KMS-11 (cell line): ENCODE data around the gene SEPSECS.

Experiments used
- H2AFZ ChIP-seq: fragments of 200-600 bp; sonication (generic); 2 replicates; pipeline ENCODE4 v1.6.1; 2016; ENCODE audit warnings: antibody characterized with exemption, mixed run types, low read depth
- H3K27ac ChIP-seq: fragments of 200-600 bp; sonication (generic); 2 replicates; pipeline ENCODE4 v1.6.1; 2016; ENCODE audit warnings: mild to moderate bottlenecking, mixed run types
- H3K27me3 ChIP-seq: fragments of 200-600 bp; sonication (generic); 2 replicates; pipeline ENCODE4 v1.6.1; 2017; ENCODE audit warnings: mild to moderate bottlenecking, low read depth, mixed run types, moderate library complexity; ENCODE audit not compliant: insufficient read depth
- H3K36me3 ChIP-seq: fragments of 200-600 bp; sonication (generic); 2 replicates; pipeline ENCODE4 v1.6.1; 2017; ENCODE audit warnings: mild to moderate bottlenecking, mixed run types; ENCODE audit not compliant: insufficient read depth
- H3K4me1 ChIP-seq: fragments of 200-600 bp; sonication (generic); 2 replicates; pipeline ENCODE4 v1.6.1; 2016; ENCODE audit warnings: mild to moderate bottlenecking, low read depth, mixed run types; ENCODE audit not compliant: poor library complexity, severe bottlenecking
- H3K4me2 ChIP-seq: fragments of 200-600 bp; sonication (generic); 2 replicates; pipeline ENCODE4 v1.7.0; 2016; ENCODE audit warnings: mild to moderate bottlenecking, mixed run types
- H3K4me3 ChIP-seq: fragments of 200-600 bp; sonication (generic); IDR thresholded peaks from 2 replicates; pipeline ENCODE4 v1.6.1; 2017; ENCODE audit warnings: low read depth, low read length, mixed read lengths; ENCODE audit not compliant: insufficient read depth
- H3K79me2 ChIP-seq: fragments of 200-600 bp; sonication (generic); 2 replicates; pipeline ENCODE4 v1.6.1; 2016; ENCODE audit warnings: low read depth, mixed run types; ENCODE audit not compliant: insufficient read depth
- H3K9ac ChIP-seq: fragments of 200-600 bp; sonication (generic); 2 replicates; pipeline ENCODE4 v1.6.1; 2016; ENCODE audit warnings: mild to moderate bottlenecking, mixed run types
- H4K20me1 ChIP-seq: fragments of 200-600 bp; sonication (generic); 2 replicates; pipeline ENCODE4 v1.6.1; 2016; ENCODE audit warnings: mild to moderate bottlenecking, mixed run types; ENCODE audit not compliant: insufficient read depth
- TF ChIP-seq, protein P1 (sequence below): fragments of 200-600 bp; sonication (generic); conservative IDR thresholded peaks from 2 replicates; pipeline ENCODE4 v1.6.1; 2017; ENCODE audit warnings: low read depth, mild to moderate bottlenecking, antibody characterized with exemption, low read length, moderate library complexity, mixed read lengths

SEPSECS gene

DNA sequence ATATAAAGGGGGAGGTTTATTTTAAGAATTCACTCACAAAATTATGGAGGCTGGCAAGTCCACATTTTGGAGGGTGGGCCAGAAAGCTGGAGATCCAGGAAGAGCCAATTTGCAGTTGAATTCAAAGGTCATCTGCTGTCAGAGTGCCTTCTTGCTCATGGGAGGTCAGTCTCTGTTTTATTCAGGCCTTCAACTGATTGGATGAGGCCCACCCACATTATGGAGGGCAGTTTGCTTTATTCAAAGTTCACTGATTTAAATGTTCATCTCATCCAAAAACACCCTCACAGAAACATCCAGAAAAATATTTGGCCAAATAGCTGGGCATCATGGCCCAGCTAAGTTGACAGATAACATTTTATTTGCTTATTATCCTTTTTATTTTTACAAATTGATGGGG, 59.5 kb downstream of the SEPSECS start:
- H4K20me1 ChIP-seq = no peaks in the 10 kb centered on the region
- peaks cover 25% of the 10 kb centered on the region for H3K4me1 ChIP-seq
- H3K27ac ChIP-seq = peak overlapping the region; percentile 68
- no peaks in the 10 kb centered on the region for H3K79me2 ChIP-seq
- no peaks in the 10 kb centered on the region for H3K36me3 ChIP-seq
- no peaks in the 10 kb centered on the region for H3K27me3 ChIP-seq
- no peak overlapping the region; the same call in 1 of the 2 replicates for H2AFZ ChIP-seq
- no peak overlapping the region for H3K9ac ChIP-seq
- no peak overlapping the region for H3K4me3 ChIP-seq
- H3K4me2 ChIP-seq = peak overlapping the region; percentile 26; the same call in 1 of the 2 replicates
- TF ChIP-seq, protein P1, sequence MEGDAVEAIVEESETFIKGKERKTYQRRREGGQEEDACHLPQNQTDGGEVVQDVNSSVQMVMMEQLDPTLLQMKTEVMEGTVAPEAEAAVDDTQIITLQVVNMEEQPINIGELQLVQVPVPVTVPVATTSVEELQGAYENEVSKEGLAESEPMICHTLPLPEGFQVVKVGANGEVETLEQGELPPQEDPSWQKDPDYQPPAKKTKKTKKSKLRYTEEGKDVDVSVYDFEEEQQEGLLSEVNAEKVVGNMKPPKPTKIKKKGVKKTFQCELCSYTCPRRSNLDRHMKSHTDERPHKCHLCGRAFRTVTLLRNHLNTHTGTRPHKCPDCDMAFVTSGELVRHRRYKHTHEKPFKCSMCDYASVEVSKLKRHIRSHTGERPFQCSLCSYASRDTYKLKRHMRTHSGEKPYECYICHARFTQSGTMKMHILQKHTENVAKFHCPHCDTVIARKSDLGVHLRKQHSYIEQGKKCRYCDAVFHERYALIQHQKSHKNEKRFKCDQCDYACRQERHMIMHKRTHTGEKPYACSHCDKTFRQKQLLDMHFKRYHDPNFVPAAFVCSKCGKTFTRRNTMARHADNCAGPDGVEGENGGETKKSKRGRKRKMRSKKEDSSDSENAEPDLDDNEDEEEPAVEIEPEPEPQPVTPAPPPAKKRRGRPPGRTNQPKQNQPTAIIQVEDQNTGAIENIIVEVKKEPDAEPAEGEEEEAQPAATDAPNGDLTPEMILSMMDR = no peak

DNA sequence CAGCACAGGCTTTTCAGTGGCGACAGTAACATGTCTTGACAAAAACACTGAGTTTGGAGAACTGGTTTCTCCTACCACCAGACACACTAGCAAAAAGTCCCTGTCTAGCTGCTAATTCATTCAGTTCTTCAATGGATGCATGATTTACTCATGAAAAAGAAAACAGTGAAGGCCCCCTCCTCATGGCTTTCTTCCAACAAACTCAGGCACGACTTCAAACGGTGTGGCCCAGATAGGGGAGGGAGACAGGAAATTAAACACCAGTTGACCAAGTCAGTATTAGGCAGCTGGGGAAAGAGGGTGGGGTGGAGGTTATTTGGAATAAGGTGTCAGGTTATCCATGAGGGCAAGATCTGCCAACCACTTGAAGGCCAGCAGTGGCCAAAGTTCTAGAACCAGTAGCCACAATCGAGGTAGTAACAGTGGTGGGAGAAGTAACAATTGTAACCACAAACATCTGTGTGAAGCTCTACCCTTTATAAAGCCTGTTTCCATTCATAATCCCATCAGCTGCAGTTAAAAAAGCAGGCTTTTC, 60.2 kb downstream of the SEPSECS start:
- H3K4me1 ChIP-seq = peaks cover 25% of the 10 kb centered on the region
- peak overlapping the region; percentile 36; the same call in 1 of the 2 replicates for H2AFZ ChIP-seq
- TF ChIP-seq, protein P1 = no peak
- no peaks in the 10 kb centered on the region for H3K79me2 ChIP-seq
- H3K36me3 ChIP-seq = no peaks in the 10 kb centered on the region
- H3K4me2 ChIP-seq = peak overlapping the region; percentile 26
- no peaks in the 10 kb centered on the region for H4K20me1 ChIP-seq
- H3K27me3 ChIP-seq = no peaks in the 10 kb centered on the region
- H3K27ac ChIP-seq = peak overlapping the region; percentile 68
- H3K9ac ChIP-seq = 0 out of 2 replicates have a peak overlapping the region, but pooled peaks have one; percentile 3
- no peak overlapping the region for H3K4me3 ChIP-seq

GRCh38 chr4:25098964-25099891, 61.0 kb downstream of the SEPSECS start:
- Histone ChIP-seq H3K27me3 (no peaks in the 10 kb centered on the region), H3K4me1 (peaks cover 25% of the 10 kb centered on the region), H3K27ac (peak overlapping the region; percentile 68), H3K4me2 (peak overlapping the region; percentile 29), H3K79me2 (no peaks in the 10 kb centered on the region), H2AFZ (peak overlapping the region; percentile 46; the same call in 1 of the 2 replicates), H3K4me3 (no peak overlapping the region), H4K20me1 (no peaks in the 10 kb centered on the region), H3K9ac (no peak overlapping the region), H3K36me3 (no peaks in the 10 kb centered on the region)
- TF ChIP-seq, protein P1 = no peak

- Histone ChIP-seq H3K79me2 (no peaks in the 10 kb centered on the region), H3K27me3 (no peaks in the 10 kb centered on the region), H3K4me2 (no peak overlapping the region), H3K4me1 (peaks cover 33% of the 10 kb centered on the region), H3K27ac (no peak overlapping the region), H3K4me3 (no peak overlapping the region), H4K20me1 (no peaks in the 10 kb centered on the region), H2AFZ (no peak overlapping the region), H3K9ac (no peak overlapping the region), H3K36me3 (no peaks in the 10 kb centered on the region)
- TF ChIP-seq, protein P1 = no peak
Measured at GRCh38 chr4:25096981-25097443, 63.2 kb downstream of the SEPSECS start.
